Stimulated activated effector memory CD8-positive, alpha-beta T cell treated with anti-CD3 and anti-CD28 coated beads, Interleukin-12 subunit alpha, Interleukin-12 subunit beta, amount 100 ng/mL, for 72 hours (primary cell): Measurements from ENCODE around the gene OSER1.
"Not testable (repeated sequence)": the region's sequence is repeated elsewhere in the genome, so short reads cannot be mapped to it uniquely, and the experiment has no call there.

Experiments
- ATAC-seq: fragments of 150-1000 bp; cut with Tn5 transposase; 2 replicates; pipeline ENCODE4 v1.10.0; 2021
- DNase-seq, 2 donors: peaks; one replicate each; pipeline ENCODE4 v3.0.0; 2021 to 2022; ENCODE audit warnings: low spot score in 2 of 2
- H3K27ac Mint-ChIP-seq: one replicate; pipeline ENCODE4 v1.8.0; 2022; ENCODE audit warnings: mild to moderate bottlenecking, mixed read lengths
- H3K36me3 Mint-ChIP-seq: one replicate; pipeline ENCODE4 v1.8.0; 2022; ENCODE audit warnings: mild to moderate bottlenecking, mixed read lengths
- H3K4me1 Mint-ChIP-seq: one replicate; pipeline ENCODE4 v1.8.0; 2022; ENCODE audit warnings: mixed read lengths
- H3K4me3 Mint-ChIP-seq: one replicate; pipeline ENCODE4 v1.8.0; 2022; ENCODE audit warnings: mild to moderate bottlenecking, mixed read lengths
- H3K9me3 Mint-ChIP-seq: one replicate; pipeline ENCODE4 v1.8.0; 2022; ENCODE audit warnings: mixed read lengths

The OSER1 gene

DNA sequence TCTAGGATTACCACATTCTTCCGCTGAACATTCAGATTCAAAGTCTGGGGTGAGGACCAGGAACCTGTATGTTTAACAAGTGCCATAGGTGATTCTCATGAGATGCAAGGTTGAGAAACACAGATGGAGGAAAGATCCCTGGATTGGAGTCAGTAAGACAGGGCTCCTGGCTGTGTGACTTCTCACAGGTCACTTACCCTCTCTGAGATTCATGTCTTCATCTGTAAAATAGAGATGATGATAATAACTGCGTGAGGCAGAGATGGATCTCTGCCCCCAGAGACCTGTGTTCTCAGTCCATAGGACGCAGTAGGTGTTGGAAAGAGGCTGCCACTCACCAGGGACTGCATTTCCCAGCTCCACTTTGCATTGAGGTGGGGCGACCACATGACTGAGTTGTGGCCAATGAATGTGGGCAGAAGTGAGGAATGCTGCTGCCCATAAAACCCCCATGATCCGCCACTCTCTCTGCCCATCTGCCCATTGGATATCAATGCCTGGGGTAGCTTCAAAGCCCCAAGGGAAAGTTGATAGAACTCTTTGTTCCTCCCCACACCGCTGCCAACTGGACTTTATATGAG lies 23.0 kb upstream of the OSER1 start:
- Mint-ChIP-seq H3K4me1 (peaks cover 6% of the 10 kb centered on the region), H3K27ac (no peak overlapping the region), H3K4me3 (no peak overlapping the region), H3K9me3 (no peaks in the 10 kb centered on the region), H3K36me3 (no peaks in the 10 kb centered on the region)
- ATAC-seq, result no peak
- DNase-seq, result no peak

DNA sequence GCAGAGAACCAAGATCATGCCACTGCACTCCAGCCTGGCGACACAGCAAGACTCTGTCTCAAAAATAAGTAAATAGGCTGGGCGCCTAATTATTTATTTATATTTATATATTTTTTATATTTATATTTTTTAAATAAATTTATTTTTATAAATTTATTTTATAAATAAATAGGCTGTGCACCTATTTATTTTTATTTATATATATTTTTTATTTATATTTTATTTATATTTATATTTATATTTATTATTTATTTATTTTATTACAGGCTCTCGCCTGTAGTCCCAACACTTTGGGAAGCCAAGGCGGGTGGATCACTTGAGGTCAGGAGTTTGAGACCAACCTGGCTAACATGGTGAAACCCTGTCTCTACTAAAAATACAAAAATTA lies 21.9 kb upstream of the OSER1 start:
- not testable (repeated sequence) for ATAC-seq, H3K4me3 Mint-ChIP-seq, DNase-seq, H3K27ac Mint-ChIP-seq, H3K9me3 Mint-ChIP-seq, H3K36me3 Mint-ChIP-seq, H3K4me1 Mint-ChIP-seq

DNA sequence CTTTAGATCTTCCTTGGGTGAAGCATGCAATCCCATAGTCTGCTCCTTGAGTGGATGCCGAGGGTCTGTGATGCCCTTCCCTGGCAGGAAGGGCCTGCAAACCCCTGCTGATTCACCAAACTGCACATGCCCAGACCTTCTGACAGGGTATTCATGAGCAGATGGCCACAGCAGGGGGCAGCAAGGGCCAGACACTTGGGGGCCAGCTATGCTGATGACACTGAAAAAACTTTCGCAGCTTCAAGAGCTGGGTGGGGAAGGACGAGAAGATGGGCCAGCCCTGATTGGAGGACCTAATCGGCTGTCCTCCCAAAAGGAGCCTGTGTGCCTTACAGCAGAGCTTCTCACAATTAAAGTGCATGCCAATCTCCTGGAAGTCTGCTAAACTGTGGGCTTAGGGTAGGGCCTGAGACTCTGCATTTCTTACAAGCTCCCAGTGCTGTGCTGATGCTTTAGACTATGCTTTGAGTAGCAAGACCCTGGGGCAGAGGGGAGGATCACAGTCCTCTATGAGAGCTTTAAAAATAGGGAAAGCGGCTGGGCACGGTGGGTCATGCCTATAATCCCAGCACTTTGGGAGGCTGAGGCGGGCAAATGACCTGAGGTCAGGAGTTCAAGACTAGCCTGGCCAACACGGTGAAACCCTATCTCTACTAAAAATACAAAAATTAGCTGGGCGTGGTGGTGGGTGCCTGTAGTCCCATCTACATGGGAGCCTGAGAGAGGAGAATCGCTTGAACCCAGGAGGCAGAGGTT lies 21.3 kb upstream of the OSER1 start:
- Mint-ChIP-seq H3K27ac (no peak overlapping the region), H3K4me1 (peaks cover 6% of the 10 kb centered on the region), H3K36me3 (no peaks in the 10 kb centered on the region), H3K4me3 (no peak overlapping the region), H3K9me3 (no peaks in the 10 kb centered on the region)
- DNase-seq (no peak), ATAC-seq (no peak)

DNA sequence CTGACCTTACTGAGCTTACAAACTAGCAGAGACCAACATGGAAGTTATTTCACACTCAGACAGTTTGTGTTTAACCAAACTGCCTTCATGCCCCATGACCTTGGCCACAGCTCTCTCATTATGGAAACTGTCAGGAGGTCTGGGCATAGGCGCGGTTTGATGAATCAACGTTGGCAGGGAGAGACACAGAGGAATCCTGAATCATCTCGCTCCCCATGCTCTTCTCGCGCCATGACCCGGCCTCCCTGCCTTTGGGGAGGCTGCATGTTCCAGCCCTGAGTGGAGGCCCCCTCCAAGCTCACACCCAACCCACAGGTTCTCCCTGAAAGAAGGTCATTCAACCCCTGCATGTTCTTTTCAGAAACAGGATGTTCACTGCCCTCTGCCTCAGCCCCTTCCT lies 20.6 kb upstream of the OSER1 start:
- no peaks in the 10 kb centered on the region for H3K36me3 Mint-ChIP-seq
- no peak overlapping the region for H3K27ac Mint-ChIP-seq
- H3K4me3 Mint-ChIP-seq, result no peak overlapping the region
- no peaks in the 10 kb centered on the region for H3K9me3 Mint-ChIP-seq
- ATAC-seq (peak; percentile 37), DNase-seq (no peak)
- peaks cover 6% of the 10 kb centered on the region for H3K4me1 Mint-ChIP-seq

DNA sequence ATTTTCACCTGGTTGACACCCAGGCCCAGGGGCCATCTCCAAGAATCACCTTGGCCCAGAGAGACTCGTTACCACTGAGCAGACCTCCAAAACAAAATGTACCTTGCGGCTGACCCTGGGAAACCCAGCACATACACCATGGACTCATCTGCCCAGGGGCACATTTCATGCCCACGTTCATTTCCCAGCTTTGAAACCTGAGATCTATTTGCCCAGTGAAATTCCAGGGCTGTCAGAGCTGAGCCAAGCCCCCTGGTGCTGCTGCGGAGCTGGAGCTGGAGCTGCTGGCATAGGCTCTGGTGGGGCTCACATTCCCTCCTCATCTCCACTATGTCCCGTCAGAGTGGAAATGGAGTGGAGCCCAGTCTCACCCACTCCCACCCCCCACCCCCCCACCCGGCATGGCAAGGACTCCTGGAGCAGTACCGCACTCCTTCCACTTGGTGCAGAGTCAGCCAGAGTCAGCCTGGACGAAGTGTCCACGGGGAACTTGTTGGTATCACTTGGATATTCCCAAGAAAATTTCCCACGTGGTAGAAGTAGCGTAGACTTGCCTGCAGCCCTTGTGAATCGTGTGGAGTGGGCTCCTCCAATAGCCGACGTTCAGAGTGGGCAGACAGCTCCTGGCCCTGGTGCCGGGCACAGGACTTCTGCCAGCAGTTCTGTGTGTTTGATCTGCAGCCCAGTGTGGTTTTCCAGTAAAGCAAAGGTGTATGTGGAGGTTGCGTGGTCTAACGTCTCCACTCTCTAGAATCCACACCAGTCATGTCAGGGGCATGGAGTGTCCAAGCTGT lies 18.1 kb upstream of the OSER1 start:
- H3K36me3 Mint-ChIP-seq, result no peaks in the 10 kb centered on the region
- ATAC-seq, result no peak
- no peak overlapping the region for H3K4me3 Mint-ChIP-seq
- no peak for DNase-seq
- H3K9me3 Mint-ChIP-seq, result no peaks in the 10 kb centered on the region
- peaks cover 6% of the 10 kb centered on the region for H3K4me1 Mint-ChIP-seq
- H3K27ac Mint-ChIP-seq, result no peak overlapping the region

DNA sequence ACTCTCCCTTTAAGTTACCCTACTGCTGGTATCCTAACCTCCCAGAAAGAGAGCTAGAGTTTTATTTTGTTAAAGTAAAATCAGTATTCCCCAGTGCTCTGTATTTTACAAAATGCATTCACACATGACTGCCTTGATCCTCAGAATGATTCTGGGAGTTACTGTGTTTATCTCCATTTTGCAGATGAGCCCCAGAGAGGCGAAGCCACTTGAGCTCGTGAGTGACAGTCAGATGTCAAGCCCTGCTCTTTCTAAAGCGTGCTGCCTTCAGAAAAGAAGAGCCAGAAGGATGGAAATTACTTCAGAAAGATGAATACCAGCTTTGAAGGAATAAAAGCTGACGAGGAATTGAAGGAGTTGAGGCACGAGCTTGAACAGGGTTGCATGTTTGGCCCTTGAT lies 14.1 kb upstream of the OSER1 start:
- no peak overlapping the region for H3K4me3 Mint-ChIP-seq
- no peak overlapping the region for H3K27ac Mint-ChIP-seq
- no peaks in the 10 kb centered on the region for H3K36me3 Mint-ChIP-seq
- no peak for ATAC-seq
- no peaks in the 10 kb centered on the region for H3K9me3 Mint-ChIP-seq
- no peak for DNase-seq
- peaks cover 11% of the 10 kb centered on the region for H3K4me1 Mint-ChIP-seq

DNA sequence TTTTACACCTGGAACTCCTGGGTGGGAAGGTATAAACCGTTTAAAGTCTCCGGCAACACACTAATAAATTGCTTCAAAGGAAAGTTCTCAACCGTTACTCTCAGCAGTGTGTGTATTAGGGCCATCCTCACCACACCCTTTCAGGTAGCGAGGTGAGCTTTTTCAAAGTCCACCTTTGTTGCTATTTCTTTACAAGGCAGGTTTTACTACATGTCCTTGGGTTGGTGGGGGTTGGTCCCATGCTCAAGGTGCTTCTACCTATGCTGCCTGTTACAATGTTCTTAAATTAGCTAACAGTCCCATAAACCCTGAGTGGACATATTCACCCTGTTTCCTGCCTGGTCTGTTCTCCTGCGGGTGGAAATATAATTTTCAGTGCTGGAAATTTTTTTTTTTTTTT lies 13.2 kb upstream of the OSER1 start:
- H3K4me3 Mint-ChIP-seq, result no peak overlapping the region
- no peak overlapping the region for H3K27ac Mint-ChIP-seq
- ATAC-seq, result no peak
- no peaks in the 10 kb centered on the region for H3K9me3 Mint-ChIP-seq
- no peaks in the 10 kb centered on the region for H3K36me3 Mint-ChIP-seq
- no peak for DNase-seq
- peaks cover 20% of the 10 kb centered on the region for H3K4me1 Mint-ChIP-seq

DNA sequence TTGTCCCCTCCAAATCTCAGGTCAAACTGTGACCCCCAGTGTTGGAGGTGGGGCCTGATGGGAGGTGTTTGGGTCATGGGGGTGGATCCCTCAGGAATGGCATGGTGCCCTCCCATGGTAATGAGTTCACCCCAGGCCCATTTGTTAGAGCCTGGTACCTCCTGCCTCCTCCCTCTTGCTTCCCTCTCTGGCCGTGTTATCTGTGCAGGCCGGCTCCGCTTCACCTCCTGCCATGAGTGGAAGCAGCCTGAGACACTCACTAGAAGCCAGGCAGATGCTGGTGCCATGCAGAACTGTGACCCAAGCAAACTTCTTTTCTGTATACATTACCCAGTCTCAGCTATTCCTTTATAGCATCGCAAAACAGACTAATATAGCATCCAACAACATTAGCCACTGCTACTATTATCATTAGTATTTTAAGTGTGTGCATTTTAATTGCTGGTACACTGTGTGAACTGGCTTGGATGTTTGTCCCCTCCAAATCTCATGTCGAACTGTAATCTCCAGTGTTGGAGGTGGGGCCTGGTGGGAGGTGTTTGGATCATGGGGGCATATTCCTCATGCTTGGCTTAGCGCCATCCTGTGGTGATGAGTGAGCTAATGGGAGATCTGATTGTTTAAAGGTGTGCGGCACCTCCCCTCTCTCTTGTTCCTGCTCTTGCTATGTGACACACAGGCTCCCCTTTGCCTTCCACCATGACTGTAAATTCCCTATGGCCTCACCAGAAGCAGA lies 12.2 kb upstream of the OSER1 start:
- Mint-ChIP-seq H3K4me1 (peaks cover 28% of the 10 kb centered on the region), H3K27ac (no peak overlapping the region), H3K9me3 (no peaks in the 10 kb centered on the region), H3K36me3 (no peaks in the 10 kb centered on the region), H3K4me3 (no peak overlapping the region)
- ATAC-seq, result no peak
- no peak for DNase-seq

GRCh38 chr20:44222027-44222426 lies 11.5 kb upstream of the OSER1 start:
- H3K9me3 Mint-ChIP-seq, result no peaks in the 10 kb centered on the region
- no peak overlapping the region for H3K27ac Mint-ChIP-seq
- DNase-seq, result no peak
- no peaks in the 10 kb centered on the region for H3K36me3 Mint-ChIP-seq
- ATAC-seq, result no peak
- peaks cover 36% of the 10 kb centered on the region for H3K4me1 Mint-ChIP-seq
- no peak overlapping the region for H3K4me3 Mint-ChIP-seq

- H3K4me1 Mint-ChIP-seq, result peaks cover 39% of the 10 kb centered on the region
- H3K27ac Mint-ChIP-seq, result peak overlapping the region; percentile 8
- no peak for DNase-seq
- ATAC-seq, result no peak
- no peak overlapping the region for H3K4me3 Mint-ChIP-seq
- H3K36me3 Mint-ChIP-seq, result no peaks in the 10 kb centered on the region
- no peaks in the 10 kb centered on the region for H3K9me3 Mint-ChIP-seq
These were observed 10.9 kb upstream of the OSER1 start for GRCh38 chr20:44221368-44221954.

GRCh38 chr20:44219791-44220190 lies 9.2 kb upstream of the OSER1 start:
- ATAC-seq (no peak), DNase-seq (no peak)
- Mint-ChIP-seq H3K4me3 (peak overlapping the region; percentile 70), H3K4me1 (peaks cover 47% of the 10 kb centered on the region), H3K27ac (peak overlapping the region; percentile 39), H3K9me3 (no peaks in the 10 kb centered on the region), H3K36me3 (no peaks in the 10 kb centered on the region)

DNA sequence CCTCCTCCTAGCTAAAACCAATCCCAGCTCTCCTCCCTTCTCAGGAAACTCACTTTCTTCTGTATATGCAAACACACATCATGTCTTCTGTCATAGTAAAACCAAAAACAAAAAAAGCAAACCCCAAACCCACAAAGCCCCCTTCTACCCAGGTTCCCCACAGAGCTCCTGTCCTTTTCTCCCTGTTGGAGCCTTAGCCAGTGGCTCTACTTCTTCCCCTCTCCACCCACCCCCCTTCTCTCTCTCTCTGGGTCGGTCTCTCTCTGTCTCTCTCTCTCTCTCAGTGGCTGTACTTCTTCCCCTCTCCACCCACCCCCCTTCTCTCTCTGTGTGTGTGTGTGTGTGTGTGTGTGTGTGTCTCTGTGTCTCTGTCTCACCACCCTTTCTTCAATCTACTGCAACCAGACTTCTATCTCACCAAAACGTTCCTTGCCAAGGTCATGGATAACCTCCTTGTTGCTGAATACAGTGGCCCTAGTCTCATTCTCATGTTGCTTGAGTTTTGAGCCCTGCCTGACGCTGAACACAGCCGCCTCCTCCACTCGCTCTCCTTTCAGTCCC lies 8.7 kb upstream of the OSER1 start:
- Mint-ChIP-seq H3K9me3 (no peaks in the 10 kb centered on the region), H3K36me3 (no peaks in the 10 kb centered on the region), H3K4me3 (peak overlapping the region; percentile 70), H3K4me1 (peaks cover 47% of the 10 kb centered on the region), H3K27ac (peak overlapping the region; percentile 39)
- peak; percentile 19 for ATAC-seq
- no peak for DNase-seq

GRCh38 chr20:44218446-44218845 lies 7.9 kb upstream of the OSER1 start:
- DNase-seq (no peak), ATAC-seq (peak; percentile 72)
- H3K4me3 Mint-ChIP-seq, result peak overlapping the region; percentile 70
- H3K4me1 Mint-ChIP-seq, result peaks cover 47% of the 10 kb centered on the region
- no peaks in the 10 kb centered on the region for H3K9me3 Mint-ChIP-seq
- H3K36me3 Mint-ChIP-seq, result no peaks in the 10 kb centered on the region
- H3K27ac Mint-ChIP-seq, result peak overlapping the region; percentile 77

DNA sequence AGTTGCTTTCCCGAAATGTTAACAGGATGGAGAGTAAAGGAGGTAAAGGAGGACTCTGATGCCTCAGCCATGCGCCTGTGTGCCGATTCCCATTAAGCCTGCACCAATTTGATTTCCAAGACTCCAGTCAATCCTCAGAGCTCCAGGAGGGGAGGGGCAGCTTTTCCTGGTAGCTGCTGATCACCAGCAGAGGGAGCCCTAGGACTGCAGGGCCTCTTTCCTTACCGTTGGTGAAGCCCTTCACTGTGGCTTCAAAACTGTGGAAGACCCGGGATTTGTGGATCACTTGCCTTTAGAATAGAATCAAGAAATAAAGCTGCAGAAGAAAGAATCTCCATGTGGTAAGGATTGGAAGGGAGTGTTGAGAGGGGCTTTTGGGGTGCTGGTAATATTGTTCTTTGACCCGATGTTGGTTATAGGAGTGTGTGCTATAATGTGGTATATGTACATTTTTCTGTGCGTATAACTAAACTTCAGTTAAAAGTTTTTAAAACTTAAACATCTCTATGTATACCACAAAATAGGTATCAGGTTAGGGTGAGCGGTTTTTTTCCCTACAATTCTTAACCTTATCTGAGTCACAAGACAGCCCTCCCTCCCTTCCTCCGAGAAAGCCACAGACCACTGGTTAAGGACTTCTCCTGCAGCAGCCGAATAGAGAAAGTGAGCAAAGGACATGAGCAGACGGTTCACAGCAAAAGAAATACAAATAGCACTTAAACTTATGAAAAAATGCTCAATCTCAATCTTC lies 6.9 kb upstream of the OSER1 start:
- H3K27ac Mint-ChIP-seq, result peak overlapping the region; percentile 77
- ATAC-seq (peak; percentile 68), DNase-seq (peak; percentile 60 to 80)
- peaks cover 47% of the 10 kb centered on the region for H3K4me1 Mint-ChIP-seq
- H3K4me3 Mint-ChIP-seq, result peak overlapping the region; percentile 70
- H3K9me3 Mint-ChIP-seq, result no peaks in the 10 kb centered on the region
- H3K36me3 Mint-ChIP-seq, result no peaks in the 10 kb centered on the region
